B cell (primary cell): ENCODE measurements around the gene ZNF787.

Experiments
- EZH2 ChIP-seq: IDR thresholded peaks from 2 replicates; pipeline ENCODE4 v1.6.1; 2012; ENCODE audit warnings: borderline replicate concordance, low read depth, mild to moderate bottlenecking, moderate library complexity, low read length; ENCODE audit not compliant: insufficient read depth, poor library complexity, severe bottlenecking
- TF ChIP-seq, protein P1 (sequence below): fragments of 200-600 bp; IDR thresholded peaks from one replicate; pipeline ENCODE4 v1.8.0; 2022; ENCODE audit warnings: antibody characterized with exemption, mild to moderate bottlenecking

GRCh38 chr19:56158170-56158757, 37.2 kb upstream of the ZNF787 start:
- TF ChIP-seq, protein P1, sequence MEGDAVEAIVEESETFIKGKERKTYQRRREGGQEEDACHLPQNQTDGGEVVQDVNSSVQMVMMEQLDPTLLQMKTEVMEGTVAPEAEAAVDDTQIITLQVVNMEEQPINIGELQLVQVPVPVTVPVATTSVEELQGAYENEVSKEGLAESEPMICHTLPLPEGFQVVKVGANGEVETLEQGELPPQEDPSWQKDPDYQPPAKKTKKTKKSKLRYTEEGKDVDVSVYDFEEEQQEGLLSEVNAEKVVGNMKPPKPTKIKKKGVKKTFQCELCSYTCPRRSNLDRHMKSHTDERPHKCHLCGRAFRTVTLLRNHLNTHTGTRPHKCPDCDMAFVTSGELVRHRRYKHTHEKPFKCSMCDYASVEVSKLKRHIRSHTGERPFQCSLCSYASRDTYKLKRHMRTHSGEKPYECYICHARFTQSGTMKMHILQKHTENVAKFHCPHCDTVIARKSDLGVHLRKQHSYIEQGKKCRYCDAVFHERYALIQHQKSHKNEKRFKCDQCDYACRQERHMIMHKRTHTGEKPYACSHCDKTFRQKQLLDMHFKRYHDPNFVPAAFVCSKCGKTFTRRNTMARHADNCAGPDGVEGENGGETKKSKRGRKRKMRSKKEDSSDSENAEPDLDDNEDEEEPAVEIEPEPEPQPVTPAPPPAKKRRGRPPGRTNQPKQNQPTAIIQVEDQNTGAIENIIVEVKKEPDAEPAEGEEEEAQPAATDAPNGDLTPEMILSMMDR = no peak
- no peak for TF ChIP-seq EZH2
